Fibroblast of mammary gland (primary cell): Measurements from ENCODE around the gene PTGS1.
"Not testable (repeated sequence)": the region's sequence is repeated elsewhere in the genome, so short reads cannot be mapped to it uniquely, and the experiment has no call there.

ENCODE experiments used
- DNase-seq: peaks from one replicate; pipeline ENCODE4 v3.0.0-alpha.2; 2010; ENCODE audit warnings: low read depth
- H3K4me3 ChIP-seq: 2 replicates; pipeline ENCODE4 v1.5.1; 2011; ENCODE audit warnings: low read depth, mild to moderate bottlenecking, low read length, moderate library complexity; ENCODE audit not compliant: control insufficient read depth
- TF ChIP-seq, protein P1 (sequence below): conservative IDR thresholded peaks from 2 replicates; pipeline ENCODE4 v1.5.1; 2011; ENCODE audit warnings: low read depth, low read length, inconsistent platforms; ENCODE audit not compliant: control insufficient read depth, insufficient read depth

Gene PTGS1

GRCh38 chr9:122370869-122371755 lies at the start of gene PTGS1:
TSS of gene PTGS1 (plus strand) at chr9:122371024. CDS start at chr9:122371085, 61 bp downstream.
- DNase-seq: no peak
- peak within 1 kb of the TSS; percentile 73 for H3K4me3 ChIP-seq
- TF ChIP-seq, protein P1, sequence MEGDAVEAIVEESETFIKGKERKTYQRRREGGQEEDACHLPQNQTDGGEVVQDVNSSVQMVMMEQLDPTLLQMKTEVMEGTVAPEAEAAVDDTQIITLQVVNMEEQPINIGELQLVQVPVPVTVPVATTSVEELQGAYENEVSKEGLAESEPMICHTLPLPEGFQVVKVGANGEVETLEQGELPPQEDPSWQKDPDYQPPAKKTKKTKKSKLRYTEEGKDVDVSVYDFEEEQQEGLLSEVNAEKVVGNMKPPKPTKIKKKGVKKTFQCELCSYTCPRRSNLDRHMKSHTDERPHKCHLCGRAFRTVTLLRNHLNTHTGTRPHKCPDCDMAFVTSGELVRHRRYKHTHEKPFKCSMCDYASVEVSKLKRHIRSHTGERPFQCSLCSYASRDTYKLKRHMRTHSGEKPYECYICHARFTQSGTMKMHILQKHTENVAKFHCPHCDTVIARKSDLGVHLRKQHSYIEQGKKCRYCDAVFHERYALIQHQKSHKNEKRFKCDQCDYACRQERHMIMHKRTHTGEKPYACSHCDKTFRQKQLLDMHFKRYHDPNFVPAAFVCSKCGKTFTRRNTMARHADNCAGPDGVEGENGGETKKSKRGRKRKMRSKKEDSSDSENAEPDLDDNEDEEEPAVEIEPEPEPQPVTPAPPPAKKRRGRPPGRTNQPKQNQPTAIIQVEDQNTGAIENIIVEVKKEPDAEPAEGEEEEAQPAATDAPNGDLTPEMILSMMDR: no peak

- TF ChIP-seq, protein P1: no peak
- no peak overlapping the region for H3K4me3 ChIP-seq
- no peak for DNase-seq
Observed at GRCh38 chr9:122322553-122322952, 48.3 kb upstream of the PTGS1 start.

- not testable (repeated sequence) for H3K4me3 ChIP-seq, DNase-seq
Observed at GRCh38 chr9:122324665-122325064, 46.2 kb upstream of the PTGS1 start.

- TF ChIP-seq, protein P1: no peak
- H3K4me3 ChIP-seq: no peak overlapping the region
- DNase-seq: no peak
Observed at GRCh38 chr9:122325124-122325523, 45.7 kb upstream of the PTGS1 start.

DNA sequence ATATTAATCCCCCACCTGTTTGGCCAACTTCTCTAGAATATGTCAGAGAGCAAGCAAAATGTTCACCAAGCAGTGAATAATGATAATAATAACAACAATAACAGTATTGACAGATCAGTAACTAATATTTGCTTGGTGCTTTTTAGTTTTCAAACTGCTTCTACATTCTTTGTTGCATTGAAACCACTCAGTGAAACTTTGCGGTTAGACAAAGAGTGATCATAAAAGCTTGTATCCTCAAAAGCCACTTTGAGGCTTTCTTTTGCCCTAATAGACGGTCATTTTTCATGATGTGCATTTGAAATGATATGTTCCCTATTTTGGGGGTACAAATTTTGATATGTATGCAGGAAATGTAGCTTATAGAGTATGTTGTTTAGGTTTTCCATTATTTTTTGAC lies 43.6 kb upstream of the PTGS1 start:
- H3K4me3 ChIP-seq: no peak overlapping the region

DNA sequence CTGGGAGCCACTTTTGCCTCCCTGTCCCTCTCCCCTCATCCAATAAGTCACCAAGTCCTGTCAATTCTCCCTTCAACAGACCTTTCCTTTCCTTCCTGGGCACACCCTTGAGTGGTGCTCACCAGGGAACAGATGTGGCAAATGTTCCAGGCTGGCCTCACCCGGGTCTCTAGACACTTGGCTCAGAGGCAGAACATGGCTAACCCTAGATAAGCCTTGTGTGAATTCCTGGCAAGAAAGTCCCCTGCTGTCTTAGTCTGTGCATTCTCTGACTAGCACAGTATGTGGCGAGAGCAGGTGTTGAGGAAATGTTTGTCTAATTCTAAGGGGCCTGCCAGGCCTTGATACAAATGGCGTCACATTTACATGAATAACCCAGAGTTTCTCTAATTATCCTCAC lies 41.2 kb upstream of the PTGS1 start:
- TF ChIP-seq, protein P1: no peak
- no peak for DNase-seq

More for the DNA sequence above, 43.6 kb upstream of the PTGS1 start:
- TF ChIP-seq, protein P1: no peak
- no peak for DNase-seq

DNA sequence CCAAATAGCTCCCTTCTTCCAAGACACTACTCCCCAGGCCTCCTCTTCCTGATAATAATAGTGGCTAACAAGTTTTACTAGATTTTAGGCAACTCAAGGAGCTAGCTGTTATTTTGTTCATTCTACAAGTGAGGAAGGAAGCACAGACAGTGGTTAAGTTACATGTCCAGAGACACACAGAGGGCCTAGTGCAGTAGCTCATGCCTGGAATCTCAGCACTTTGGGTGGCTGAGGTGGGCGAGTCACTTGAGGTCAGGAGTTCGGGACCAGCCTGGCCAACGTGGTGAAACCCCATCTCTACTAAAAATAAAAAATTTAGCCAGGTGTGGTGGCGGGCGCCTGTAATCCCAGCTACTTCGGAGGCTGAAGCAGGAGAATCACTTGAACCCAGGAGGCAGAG lies 40.4 kb upstream of the PTGS1 start:
- not testable (repeated sequence) for DNase-seq, H3K4me3 ChIP-seq

More for the DNA sequence above, 41.2 kb upstream of the PTGS1 start:
- no peak overlapping the region for H3K4me3 ChIP-seq
